Fibroblast of lung (primary cell): Measurements from ENCODE around the gene BABAM2. TPM values are rescaled to one million over a fixed set of nuclear protein-coding genes. Genes with fewer than 3 reads are reported as not detected.
A peak's percentile ranks its signal among the peaks of the same experiment; 100 is the strongest.

Source experiments
- DNase-seq, 2 donors: peaks; one replicate each; pipeline versions ENCODE4 v3.0.0 to v3.0.0-alpha.2; 2010; ENCODE audit warnings: low read depth in 2 of 2
- H2AFZ ChIP-seq: 2 replicates; pipeline ENCODE4 v1.5.1; 2012; ENCODE audit warnings: low read length, control low read depth, inconsistent platforms
- H3K27ac ChIP-seq: 2 replicates; pipeline ENCODE4 v1.5.1; 2011; ENCODE audit warnings: low read length, control low read depth; ENCODE audit not compliant: insufficient read depth
- H3K27me3 ChIP-seq: 2 replicates; pipeline ENCODE4 v1.5.1; 2011; ENCODE audit warnings: mild to moderate bottlenecking, low read length; ENCODE audit not compliant: control insufficient read depth, insufficient read depth
- H3K36me3 ChIP-seq: 2 replicates; pipeline ENCODE4 v1.5.1; 2011; ENCODE audit warnings: low read length; ENCODE audit not compliant: control insufficient read depth, insufficient read depth
- H3K4me1 ChIP-seq: 2 replicates; pipeline ENCODE4 v1.5.1; 2011; ENCODE audit warnings: low read length; ENCODE audit not compliant: control insufficient read depth, insufficient read depth; ENCODE audit errors: extremely low read depth
- H3K4me2 ChIP-seq: 2 replicates; pipeline ENCODE4 v1.5.1; 2011; ENCODE audit warnings: low read length, control low read depth; ENCODE audit not compliant: insufficient read depth; ENCODE audit errors: extremely low read depth
- H3K4me3 ChIP-seq, 4 experiments: fragments of 200-600 bp in 1 of 4; sonication (generic) in 1 of 4; replicated peaks in 1 of 4; 2 replicates each; pipeline ENCODE4 v1.5.1; 2011 to 2016; ENCODE audit warnings: low read length in 4 of 4, low read depth in 3 of 4, mild to moderate bottlenecking in 3 of 4, control low read depth in 2 of 4, inconsistent platforms in 1 of 4, mixed read lengths in 1 of 4; ENCODE audit not compliant: insufficient read depth in 1 of 4; ENCODE audit errors: control extremely low read depth in 1 of 4
- H3K79me2 ChIP-seq: 2 replicates; pipeline ENCODE4 v1.5.1; 2012; ENCODE audit warnings: mild to moderate bottlenecking, low read length, inconsistent platforms; ENCODE audit not compliant: control insufficient read depth, insufficient read depth
- H3K9ac ChIP-seq: 2 replicates; pipeline ENCODE4 v1.5.1; 2011; ENCODE audit warnings: mild to moderate bottlenecking, low read length, control low read depth; ENCODE audit not compliant: insufficient read depth
- H3K9me3 ChIP-seq: 2 replicates; pipeline ENCODE4 v1.5.1; 2012; ENCODE audit warnings: low read depth, low read length; ENCODE audit not compliant: control insufficient read depth, insufficient read depth
- H4K20me1 ChIP-seq: 2 replicates; pipeline ENCODE4 v1.5.1; 2011; ENCODE audit warnings: low read length; ENCODE audit not compliant: control insufficient read depth, insufficient read depth; ENCODE audit errors: extremely low read depth
- EZH2 ChIP-seq: IDR thresholded peaks from 2 replicates; pipeline ENCODE4 v1.5.1; 2012; ENCODE audit warnings: low read length, control low read depth, mild to moderate bottlenecking; ENCODE audit errors: missing control alignments
- polyA plus RNA-seq, 2 donors: library from polyadenylated mRNA; depleted of rRNA in 1 of 2; stranded (reverse) in 1 of 2; unstranded in 1 of 2; fragments of >200 nt; gene quantifications; 2 replicates each; pipeline ENCODE4 v1.2.1, GENCODE V29; 2011 to 2012; ENCODE audit warnings: missing spikeins in 1 of 2
- total RNA-seq: library from RNA; depleted of rRNA; stranded (reverse); fragments of >200 nt; gene quantifications from 2 replicates; pipeline ENCODE4 v1.2.1, GENCODE V29; 2014
- TF ChIP-seq, protein P1 (sequence below), 2 donors: IDR thresholded peaks in 1 of 2; conservative IDR thresholded peaks in 1 of 2; 1 replicate in 1 of 2; 2 replicates in 1 of 2; pipeline ENCODE4 v1.5.1; 2011 to 2012; ENCODE audit warnings: low read length in 2 of 2, control low read depth in 1 of 2, inconsistent platforms in 1 of 2, low read depth in 1 of 2, mild to moderate bottlenecking in 1 of 2

BABAM2 gene
- total and polyA plus RNA-seq, 2 donors (not counting 1 experiment from before 2014, with no cell fraction given) = 25.6 to 33.4 TPM

DNA sequence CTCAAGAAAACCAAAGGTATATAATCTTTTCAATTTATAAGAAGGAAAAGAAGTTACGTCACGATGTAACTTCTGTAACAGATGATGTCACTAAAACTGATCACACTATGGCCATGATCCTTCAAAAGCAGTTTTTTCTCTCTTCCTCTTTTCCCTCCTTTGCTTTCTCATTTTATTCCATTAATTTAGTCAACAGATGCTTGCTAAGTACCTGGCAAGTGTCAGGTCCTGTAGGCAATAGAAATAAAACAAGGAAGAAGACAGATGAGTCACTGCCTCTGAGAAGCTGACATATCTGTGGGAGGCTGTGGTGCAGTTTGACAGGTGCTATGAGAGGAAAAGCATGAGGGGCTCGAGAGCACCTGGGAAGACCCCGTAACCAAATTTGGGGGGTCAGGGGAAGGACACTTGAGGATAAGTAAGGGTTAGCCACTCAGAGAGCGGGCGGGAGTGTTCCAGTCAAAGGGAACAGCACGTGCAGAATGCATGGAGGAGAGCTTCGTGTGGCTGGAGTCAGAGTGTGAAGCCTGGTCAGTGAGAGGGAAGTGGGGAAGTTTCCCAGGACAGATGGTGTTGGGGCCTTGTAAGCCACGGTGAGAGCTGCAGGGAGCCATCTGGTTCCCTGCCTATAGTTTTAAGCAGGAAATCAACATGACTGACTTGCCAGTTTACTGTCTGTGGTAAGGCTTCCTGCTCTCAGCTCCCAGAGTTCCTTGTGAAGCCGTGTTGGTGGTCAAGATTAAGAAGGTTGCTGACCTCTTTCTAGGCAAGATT is 303.3 kb downstream of the BABAM2 start:
- Histone ChIP-seq H2AFZ (no peak overlapping the region), H3K4me3 (no peak overlapping the region), H4K20me1 (no peaks in the 10 kb centered on the region), H3K9ac (no peak overlapping the region), H3K36me3 (no peaks in the 10 kb centered on the region), H3K9me3 (no peaks in the 10 kb centered on the region), H3K27me3 (no peaks in the 10 kb centered on the region), H3K4me1 (no peaks in the 10 kb centered on the region), H3K4me2 (no peak overlapping the region), H3K27ac (no peak overlapping the region), H3K79me2 (no peaks in the 10 kb centered on the region)
- no peak for TF ChIP-seq EZH2
- TF ChIP-seq, protein P1, sequence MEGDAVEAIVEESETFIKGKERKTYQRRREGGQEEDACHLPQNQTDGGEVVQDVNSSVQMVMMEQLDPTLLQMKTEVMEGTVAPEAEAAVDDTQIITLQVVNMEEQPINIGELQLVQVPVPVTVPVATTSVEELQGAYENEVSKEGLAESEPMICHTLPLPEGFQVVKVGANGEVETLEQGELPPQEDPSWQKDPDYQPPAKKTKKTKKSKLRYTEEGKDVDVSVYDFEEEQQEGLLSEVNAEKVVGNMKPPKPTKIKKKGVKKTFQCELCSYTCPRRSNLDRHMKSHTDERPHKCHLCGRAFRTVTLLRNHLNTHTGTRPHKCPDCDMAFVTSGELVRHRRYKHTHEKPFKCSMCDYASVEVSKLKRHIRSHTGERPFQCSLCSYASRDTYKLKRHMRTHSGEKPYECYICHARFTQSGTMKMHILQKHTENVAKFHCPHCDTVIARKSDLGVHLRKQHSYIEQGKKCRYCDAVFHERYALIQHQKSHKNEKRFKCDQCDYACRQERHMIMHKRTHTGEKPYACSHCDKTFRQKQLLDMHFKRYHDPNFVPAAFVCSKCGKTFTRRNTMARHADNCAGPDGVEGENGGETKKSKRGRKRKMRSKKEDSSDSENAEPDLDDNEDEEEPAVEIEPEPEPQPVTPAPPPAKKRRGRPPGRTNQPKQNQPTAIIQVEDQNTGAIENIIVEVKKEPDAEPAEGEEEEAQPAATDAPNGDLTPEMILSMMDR (conservative IDR thresholded peaks at IDR 0.05 in 1 of 2, IDR thresholded peaks at IDR 0.05 in 1 of 2; ENCODE audit: low read depth in 1 of 2, low read length in 2 of 2) = no peak
- DNase-seq = peak; percentile 22 to 54

DNA sequence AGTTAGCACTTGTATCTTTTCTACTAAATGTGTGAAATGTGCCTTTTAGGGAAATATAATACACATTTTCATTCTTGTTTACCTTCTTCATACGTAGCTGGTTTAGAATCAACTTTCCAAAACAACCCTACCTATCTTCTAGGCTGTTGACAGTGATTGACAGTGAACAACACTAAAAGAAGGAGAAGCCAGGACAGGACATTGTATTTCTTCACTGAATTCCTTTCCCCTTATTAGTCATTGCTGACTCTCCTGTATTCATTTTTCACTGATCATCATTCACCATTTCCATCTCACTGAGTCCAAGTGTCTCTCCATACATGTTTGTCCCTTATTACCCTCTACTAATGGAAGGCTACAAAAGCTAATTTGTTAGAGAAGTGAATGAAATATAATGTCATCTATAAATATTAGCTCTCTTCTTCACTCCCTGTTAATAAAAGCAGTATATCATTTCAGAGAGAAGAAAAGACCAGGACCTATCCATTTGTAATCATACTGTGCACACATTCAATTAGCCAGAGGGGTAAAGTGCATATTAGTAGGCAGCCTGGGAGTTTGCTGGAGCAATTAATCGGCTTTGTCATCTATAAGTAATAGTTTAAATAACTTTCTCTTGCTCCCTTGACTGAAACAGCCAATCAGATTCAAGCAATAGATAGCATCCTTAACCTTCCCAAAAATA is 309.6 kb downstream of the BABAM2 start:
- Histone ChIP-seq H4K20me1 (no peaks in the 10 kb centered on the region), H3K79me2 (no peaks in the 10 kb centered on the region), H3K4me1 (no peaks in the 10 kb centered on the region), H3K27ac (no peak overlapping the region), H3K4me3 (no peak overlapping the region), H3K27me3 (no peaks in the 10 kb centered on the region), H3K9ac (no peak overlapping the region), H3K9me3 (no peaks in the 10 kb centered on the region), H3K4me2 (no peak overlapping the region), H2AFZ (no peak overlapping the region), H3K36me3 (no peaks in the 10 kb centered on the region)
- no peak for TF ChIP-seq EZH2
- TF ChIP-seq, protein P1 (conservative IDR thresholded peaks at IDR 0.05 in 1 of 2, IDR thresholded peaks at IDR 0.05 in 1 of 2; ENCODE audit: low read depth in 1 of 2, low read length in 2 of 2) = no peak
- peak in 1 of 2 donors; percentile 5 for DNase-seq

DNA sequence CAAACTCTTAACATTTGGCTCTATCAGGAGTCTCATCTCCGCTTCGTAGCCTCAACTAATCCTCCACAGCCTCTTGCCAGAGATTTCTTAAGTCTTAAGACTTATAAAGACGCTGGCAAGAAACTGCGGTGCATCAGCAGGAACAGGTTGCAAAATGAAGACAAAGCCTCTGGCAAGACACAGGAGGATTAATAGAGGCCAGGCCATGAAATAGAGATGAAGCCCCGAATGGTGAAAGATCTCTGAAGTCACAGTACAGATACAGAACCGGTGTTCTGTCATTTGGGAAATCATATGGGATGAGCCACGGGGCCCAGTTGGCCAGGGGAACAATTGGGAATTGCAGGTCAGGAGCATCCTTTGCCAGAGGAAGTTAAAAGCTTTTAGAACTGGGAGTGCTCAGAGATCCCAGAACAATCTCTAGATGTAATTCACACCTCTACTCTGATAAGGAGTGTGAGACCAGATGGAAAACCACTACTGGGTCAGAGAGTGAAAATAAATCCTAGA is 311.2 kb downstream of the BABAM2 start:
- TF ChIP-seq, protein P1 (conservative IDR thresholded peaks at IDR 0.05 in 1 of 2, IDR thresholded peaks at IDR 0.05 in 1 of 2; ENCODE audit: low read depth in 1 of 2, low read length in 2 of 2) = no peak
- no peak for TF ChIP-seq EZH2
- no peak overlapping the region for H3K4me3 ChIP-seq
- H3K27me3 ChIP-seq = no peaks in the 10 kb centered on the region
- DNase-seq = no peak
- H3K4me2 ChIP-seq = no peak overlapping the region
- no peaks in the 10 kb centered on the region for H3K36me3 ChIP-seq
- no peaks in the 10 kb centered on the region for H3K79me2 ChIP-seq
- no peak overlapping the region for H2AFZ ChIP-seq
- H3K4me1 ChIP-seq = no peaks in the 10 kb centered on the region
- no peak overlapping the region for H3K9ac ChIP-seq
- H3K9me3 ChIP-seq = no peaks in the 10 kb centered on the region
- H3K27ac ChIP-seq = no peak overlapping the region
- H4K20me1 ChIP-seq = no peaks in the 10 kb centered on the region
